GM08714 (cell line): ENCODE data around the gene TRIM59.
"Not testable (repeated sequence)": the region's sequence is repeated elsewhere in the genome, so short reads cannot be mapped to it uniquely, and the experiment has no call there.

Source experiments
- H3K4me3 ChIP-seq: fragments of 200-500 bp; sonication (Bioruptor generic); 2 replicates; pipeline ENCODE4 v1.5.1; 2014; ENCODE audit warnings: mild to moderate bottlenecking, low read length, inconsistent platforms
- ZNF274 ChIP-seq: IDR thresholded peaks from 2 replicates; pipeline ENCODE4 v1.6.1; 2012; ENCODE audit warnings: mild to moderate bottlenecking, low read depth, low read length

Gene TRIM59

DNA sequence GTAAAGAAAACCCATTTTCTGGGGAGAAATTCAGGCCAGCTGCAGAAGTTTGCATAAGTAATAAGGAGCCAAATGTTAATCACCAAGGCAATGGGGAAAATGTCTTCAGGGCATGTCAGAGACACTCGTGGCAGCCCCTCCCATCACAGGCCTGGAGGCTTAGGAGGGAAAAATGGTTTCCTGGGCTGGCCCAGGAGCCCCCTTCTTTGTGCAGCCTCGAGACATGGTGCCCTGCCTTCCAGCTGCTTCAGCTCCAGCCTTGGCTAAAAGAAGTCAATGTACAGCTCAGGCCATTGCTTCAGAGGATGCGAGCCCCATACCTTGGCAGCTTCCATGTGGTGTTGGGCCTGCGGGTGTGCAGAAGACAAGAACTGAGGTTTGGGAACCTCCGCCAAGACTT lies 20.6 kb upstream of the TRIM59 start:
- no peak overlapping the region for H3K4me3 ChIP-seq

DNA sequence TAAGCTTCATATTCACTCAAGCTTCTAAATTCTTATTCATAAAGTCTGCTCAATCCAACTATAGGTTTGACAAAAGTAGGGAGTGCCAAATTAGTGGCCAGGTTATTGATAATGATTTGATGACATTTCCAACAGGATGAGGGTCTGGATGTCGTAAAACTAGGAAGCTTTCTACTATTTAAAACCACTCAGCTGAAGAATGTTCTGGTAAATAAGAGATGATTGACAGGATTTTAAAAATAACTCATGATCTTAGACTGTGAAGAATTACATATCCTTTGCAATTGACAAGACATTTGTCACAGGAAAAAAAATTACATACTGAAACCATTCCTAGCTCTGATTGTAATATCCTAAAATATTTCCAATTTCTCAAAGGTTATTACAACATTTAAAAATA lies 15.4 kb upstream of the TRIM59 start:
- no peak for TF ChIP-seq ZNF274
- H3K4me3 ChIP-seq = no peak overlapping the region

More for the DNA sequence above, 20.6 kb upstream of the TRIM59 start:
- TF ChIP-seq ZNF274 = no peak

DNA sequence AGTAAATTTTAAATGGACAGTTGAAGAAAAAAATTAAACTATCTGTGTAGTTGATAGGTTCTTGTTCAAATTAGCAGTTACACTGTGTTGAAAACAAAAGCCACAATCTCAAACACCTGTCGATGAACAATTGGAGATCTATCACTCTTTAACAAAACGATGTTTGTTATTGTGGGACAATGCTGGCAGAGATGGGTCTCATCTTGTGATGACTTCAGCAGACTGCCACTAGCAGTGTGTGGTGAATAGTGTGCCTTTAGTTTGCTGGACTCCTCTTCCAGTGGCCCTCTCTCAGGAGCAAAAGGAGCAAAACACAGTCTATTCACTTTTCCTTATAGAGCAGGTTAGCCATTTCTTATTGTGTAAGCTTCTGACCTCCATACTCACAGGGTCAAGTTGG lies 14.7 kb upstream of the TRIM59 start:
- no peak overlapping the region for H3K4me3 ChIP-seq
- TF ChIP-seq ZNF274 = no peak

DNA sequence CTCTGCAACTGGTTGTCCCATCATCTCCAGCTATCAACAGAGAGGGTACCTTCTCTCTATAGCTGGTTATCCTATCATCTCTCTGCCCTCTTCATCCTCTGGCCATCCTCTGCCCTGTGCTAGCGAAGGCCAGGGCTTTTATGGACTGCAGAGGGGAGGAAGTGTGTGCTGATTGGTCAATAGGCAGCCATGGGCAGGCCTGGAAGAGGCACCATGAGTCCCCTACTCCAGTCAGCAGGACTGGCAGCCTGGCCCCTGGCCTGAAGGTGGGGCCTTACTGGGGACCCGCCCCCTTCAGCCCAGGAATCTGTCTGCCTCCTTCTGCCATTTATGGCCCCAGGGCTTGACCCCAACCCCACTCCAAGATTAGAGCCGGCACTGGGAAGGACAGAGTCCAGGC lies 10.4 kb upstream of the TRIM59 start:
- TF ChIP-seq ZNF274 = no peak
- H3K4me3 ChIP-seq = no peak overlapping the region

DNA sequence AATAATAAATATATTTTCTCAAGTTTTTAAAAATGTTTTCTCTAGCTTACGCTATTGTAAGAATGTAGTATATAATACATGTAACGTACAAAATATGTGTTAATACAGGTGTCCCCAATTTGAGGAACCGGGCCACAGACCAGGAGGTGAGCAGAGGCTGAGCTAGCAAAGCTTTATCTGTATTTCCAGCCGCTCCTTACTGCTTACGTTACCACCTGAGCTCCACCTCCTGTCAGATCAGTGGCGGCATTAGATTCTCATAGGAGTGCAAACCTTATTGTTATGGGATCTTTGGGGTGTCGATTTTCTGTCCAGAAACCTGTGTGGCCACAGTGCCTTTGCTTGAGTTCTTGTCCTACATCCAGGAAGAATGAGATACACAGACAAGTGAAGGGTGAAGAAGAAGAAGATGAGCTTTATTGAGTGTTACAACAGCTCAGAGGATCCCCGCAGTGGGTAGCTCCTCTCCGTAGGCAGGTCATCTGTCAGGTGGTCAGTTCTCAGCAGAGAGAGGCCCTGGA lies 9.9 kb upstream of the TRIM59 start:
- H3K4me3 ChIP-seq = no peak overlapping the region
- no peak for TF ChIP-seq ZNF274

DNA sequence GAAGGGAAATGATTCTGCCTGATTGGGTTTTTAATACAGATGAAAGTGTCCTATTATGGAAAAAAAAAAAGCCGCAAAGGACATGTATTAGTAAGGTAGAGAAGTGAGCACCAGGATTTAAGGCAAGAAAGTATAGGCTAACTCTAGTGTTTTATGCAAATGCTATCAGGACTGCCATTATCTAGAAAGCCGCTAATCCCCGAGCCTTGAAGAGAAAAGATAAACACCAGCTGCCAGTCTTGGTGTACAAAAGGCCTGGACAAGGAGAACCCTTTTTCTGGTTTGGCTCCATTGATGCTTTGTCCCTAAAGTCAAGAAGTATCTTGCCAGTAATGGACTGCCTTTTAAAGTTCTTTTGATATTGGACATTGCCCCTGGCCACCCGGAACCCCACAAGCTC lies 8.6 kb upstream of the TRIM59 start:
- TF ChIP-seq ZNF274 = no peak

DNA sequence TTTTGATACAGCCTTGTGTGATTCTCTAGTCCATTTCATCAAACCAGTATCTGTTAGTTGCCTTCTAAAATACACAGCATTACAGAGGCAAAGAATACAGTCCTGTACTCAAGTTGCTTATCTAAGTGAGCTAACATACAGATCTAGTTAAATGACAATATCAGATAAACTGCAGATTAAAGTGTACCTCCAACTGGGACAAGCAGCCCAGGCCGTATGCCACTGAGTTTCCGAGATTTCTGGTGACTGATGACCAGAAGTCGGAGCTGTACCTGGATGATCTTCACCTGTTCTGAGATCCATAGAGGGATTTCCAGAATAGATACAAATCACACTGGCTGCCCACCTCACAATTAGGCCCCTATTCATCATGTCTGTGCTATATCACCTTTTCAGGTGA lies 6.3 kb upstream of the TRIM59 start:
- H3K4me3 ChIP-seq = no peak overlapping the region
- TF ChIP-seq ZNF274 = no peak

More for the DNA sequence above, 8.6 kb upstream of the TRIM59 start:
- no peak overlapping the region for H3K4me3 ChIP-seq

DNA sequence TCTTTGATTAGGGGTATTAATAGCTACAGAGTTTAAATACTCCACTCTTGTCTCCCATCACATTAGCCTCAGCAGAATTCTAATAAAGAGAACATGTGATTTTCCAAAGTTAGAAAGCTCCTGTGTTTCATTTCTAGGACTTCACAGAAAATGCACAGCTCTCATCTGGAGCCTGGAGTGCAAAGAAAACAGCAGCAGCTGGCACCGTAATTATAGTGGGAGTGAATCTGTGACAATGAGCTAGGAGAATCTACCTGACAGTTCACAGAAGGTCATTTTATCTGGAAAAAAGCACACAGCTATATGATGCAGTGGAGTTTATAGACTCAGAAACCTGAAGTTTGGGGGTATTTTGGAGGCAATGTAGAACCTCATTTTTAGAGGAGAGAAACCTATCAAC lies 5.4 kb upstream of the TRIM59 start:
- no peak for TF ChIP-seq ZNF274

DNA sequence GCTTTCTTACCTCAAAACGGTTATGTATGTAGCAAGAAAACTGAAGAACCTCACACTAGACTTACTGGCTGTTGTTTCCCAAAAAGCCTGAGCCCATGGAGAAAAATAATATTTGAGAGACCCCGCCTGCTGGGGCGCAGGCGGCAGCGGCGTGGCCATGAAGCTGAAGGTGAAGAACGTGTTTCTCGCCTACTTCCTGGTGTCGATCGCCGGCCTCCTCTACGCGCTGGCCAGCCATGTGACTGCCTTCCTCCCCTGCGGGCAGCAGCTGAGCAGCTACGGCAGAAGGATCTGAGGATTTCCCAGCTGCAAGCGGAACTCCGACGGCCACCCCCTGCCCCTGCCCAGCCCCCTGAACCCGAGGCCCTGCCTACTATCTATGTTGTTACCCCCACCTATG lies 2.7 kb upstream of the TRIM59 start:
- not testable (repeated sequence) for H3K4me3 ChIP-seq

More for the DNA sequence above, 5.4 kb upstream of the TRIM59 start:
- no peak overlapping the region for H3K4me3 ChIP-seq

DNA sequence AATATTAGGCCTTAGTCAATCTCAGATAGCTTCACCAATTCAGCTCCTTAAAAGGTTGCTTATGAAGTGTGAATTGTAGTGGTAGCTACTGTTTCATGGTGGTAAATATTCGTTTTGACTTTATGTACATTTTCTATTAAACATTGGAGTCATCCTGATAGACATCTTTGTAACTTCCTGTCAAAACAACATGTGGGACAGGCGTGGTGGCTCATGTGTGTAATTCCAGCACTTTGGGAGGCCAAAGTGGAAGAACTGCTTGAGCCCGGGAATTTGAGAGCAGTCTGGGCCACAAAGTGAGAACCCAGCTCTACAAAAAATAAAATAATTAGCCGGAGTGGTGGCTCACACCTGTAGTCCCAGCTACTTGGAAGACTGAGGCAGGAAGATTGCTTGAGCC lies 2.0 kb upstream of the TRIM59 start:
- no peak overlapping the region for H3K4me3 ChIP-seq
- TF ChIP-seq ZNF274 = no peak

DNA sequence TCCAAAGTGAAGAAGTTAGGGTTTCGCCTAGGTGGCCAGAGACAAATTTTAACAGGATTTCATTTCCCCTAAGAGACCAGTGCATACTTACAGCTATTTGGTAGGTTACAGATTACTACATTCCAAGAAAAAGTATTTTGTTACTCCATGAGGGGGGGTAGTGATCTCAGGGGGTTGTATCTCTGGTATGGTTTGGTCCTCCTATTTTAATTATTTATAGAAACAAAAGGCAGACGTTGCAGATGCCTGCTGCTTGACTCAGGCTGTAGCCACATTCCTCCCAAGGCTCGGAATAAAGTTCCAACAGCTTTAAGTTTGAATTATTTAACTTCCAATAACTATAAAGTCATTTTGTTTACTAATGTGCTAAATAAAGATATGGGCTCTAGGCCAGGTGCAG lies 1.3 kb upstream of the TRIM59 start:
- no peak overlapping the region for H3K4me3 ChIP-seq

DNA sequence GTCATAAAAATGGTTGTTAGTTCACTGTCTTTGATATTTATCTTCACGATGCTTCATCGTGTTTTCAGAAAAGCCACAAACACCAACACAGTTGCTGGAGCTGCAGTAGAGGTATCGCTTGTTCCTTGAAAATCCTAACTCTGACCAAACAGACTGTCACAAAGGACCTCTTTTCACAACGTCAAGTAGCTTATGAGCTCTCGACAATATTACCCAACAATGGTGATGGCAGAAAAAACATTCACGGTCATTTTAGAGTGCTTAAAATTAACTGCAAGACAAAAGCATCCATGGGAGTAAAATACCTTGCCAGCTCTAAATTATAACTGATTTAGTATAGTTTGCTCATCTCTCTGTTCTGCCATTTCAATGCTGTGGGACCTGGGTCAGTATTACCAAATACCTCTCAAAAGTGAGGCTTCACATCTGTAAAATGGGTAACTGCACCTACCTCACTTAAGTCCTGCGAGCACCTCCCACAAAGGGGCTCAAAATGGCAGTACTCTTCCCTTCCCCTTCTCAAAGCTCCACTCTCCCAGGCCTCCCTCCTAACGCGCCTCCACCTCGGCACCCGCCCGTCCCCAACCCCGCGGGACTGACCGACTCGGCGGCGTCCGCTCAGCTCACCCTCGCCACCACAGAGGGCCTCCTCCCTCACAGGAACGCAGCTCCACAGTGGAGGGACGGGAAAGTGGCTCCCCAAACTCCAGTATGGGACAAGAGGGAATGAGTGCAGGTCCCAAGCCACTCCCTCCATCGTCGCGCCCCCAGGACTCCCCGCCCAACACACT lies 546 bp downstream of the TRIM59 start:
- H3K4me3 ChIP-seq = peak overlapping the region; percentile 78
- TF ChIP-seq ZNF274 = no peak

More for the DNA sequence above, 1.3 kb upstream of the TRIM59 start:
- no peak for TF ChIP-seq ZNF274

DNA sequence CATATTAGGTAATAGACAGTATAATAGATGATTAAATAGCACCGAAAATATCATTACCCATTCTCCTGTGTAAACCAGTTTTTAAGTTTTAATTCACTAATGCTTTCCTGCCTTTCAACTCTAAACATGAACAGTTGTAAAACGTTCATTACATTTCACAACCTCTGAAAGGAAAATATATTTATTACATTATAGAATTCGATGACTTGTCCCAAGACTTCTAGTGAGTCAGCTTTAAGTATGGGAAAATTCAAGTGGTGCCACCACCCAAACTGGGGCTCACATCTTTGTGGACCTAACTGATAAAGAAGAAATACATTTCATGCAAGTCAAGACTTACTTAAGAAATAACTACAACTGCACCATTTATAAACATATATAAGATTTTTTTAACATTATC lies 2.0 kb downstream of the TRIM59 start:
- TF ChIP-seq ZNF274 = no peak

DNA sequence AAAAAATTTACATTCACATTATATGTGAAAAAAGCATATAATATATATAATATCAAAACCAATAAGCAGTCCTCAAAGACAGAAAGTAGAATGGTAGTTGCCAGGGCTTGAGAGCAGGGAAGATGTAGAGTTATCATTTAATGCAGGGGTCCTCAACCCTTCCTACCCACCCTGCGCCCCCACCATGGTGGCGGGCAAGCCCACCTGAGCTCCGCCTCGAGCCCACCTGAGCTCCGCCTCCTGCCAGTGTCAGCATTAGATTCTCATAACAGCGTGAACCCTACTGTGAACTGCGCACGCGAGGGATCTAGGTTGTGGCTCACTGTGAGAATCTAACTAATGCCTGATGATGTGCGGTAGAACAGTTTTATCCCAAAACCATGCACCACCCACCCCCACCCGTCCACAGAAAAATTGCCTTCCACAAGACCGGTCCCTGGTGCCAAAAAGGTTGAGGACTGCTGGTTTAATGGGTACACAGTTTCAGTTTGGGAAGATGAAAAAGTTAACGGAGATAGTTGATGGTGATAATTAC lies 3.0 kb downstream of the TRIM59 start:
- no peak for TF ChIP-seq ZNF274
- no peak overlapping the region for H3K4me3 ChIP-seq

More for the DNA sequence above, 2.0 kb downstream of the TRIM59 start:
- H3K4me3 ChIP-seq = no peak overlapping the region; the same call in 1 of the 2 replicates

DNA sequence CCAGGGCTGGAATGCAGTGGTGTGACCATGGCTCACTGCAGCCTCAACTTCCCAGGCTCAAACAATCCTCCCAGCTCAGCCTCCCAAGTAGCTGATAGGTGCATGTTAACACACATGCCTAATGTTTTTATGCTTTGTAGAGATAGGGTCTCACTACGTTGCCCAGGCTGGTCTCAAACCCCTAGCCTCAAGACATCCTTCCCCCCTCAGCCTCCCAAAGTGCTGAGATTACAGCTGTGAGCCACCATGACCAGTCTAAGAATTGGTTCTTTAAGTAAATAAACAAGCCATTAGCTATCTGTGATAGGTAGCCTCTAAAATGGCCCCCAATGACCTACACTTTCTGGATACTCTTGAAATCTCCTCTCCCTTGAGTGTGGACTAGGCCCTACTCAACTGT lies 3.7 kb downstream of the TRIM59 start:
- no peak for TF ChIP-seq ZNF274
- no peak overlapping the region for H3K4me3 ChIP-seq
